ENCODE measurements around the gene IQCM.

DNA sequence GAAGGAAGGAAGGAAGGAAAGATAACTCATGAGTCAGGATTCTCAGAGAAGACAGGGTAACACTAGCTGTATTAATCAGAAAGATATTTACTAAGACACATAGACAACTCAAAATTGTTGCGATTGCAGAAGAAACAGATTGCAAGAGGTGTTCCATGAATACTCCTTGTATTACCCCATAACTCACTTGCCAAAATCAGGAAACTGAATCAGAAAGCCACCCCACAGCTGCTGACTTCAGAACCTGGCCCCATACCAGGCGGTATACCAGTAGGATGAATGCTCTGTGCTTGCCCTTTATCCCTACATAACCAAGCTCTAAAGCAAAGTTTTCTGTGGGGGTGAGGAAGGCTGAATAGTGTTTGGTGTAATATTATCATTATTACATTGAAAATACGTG lies 468.5 kb downstream of the IQCM start:
- no peak for TF ChIP-seq CTCF (tag by site-specific recombination; IDR thresholded peaks at IDR 0.05)
- no peak for TF ChIP-seq ZNF121 (tag by site-specific recombination; IDR thresholded peaks at IDR 0.05)
- no peak for TF ChIP-seq ZNF692 (tag by site-specific recombination; IDR thresholded peaks at IDR 0.05)
- no peak for TF ChIP-seq ZNF747 (tag by site-specific recombination; IDR thresholded peaks at IDR 0.05)
- TF ChIP-seq ZNF24 (tag by site-specific recombination; IDR thresholded peaks at IDR 0.05), result no peak
- TF ChIP-seq BCL11B (tag by site-specific recombination; IDR thresholded peaks at IDR 0.05; ENCODE audit: low read depth), result no peak
- no peak for TF ChIP-seq ZNF274 (IDR thresholded peaks at IDR 0.05; ENCODE audit: low read length)
- TF ChIP-seq ZNF274 (tag by site-specific recombination; IDR thresholded peaks at IDR 0.05; ENCODE audit: borderline replicate concordance), result no peak
- no peak for TF ChIP-seq ZNF558 (tag by site-specific recombination; IDR thresholded peaks at IDR 0.05)
- TF ChIP-seq, protein P1, sequence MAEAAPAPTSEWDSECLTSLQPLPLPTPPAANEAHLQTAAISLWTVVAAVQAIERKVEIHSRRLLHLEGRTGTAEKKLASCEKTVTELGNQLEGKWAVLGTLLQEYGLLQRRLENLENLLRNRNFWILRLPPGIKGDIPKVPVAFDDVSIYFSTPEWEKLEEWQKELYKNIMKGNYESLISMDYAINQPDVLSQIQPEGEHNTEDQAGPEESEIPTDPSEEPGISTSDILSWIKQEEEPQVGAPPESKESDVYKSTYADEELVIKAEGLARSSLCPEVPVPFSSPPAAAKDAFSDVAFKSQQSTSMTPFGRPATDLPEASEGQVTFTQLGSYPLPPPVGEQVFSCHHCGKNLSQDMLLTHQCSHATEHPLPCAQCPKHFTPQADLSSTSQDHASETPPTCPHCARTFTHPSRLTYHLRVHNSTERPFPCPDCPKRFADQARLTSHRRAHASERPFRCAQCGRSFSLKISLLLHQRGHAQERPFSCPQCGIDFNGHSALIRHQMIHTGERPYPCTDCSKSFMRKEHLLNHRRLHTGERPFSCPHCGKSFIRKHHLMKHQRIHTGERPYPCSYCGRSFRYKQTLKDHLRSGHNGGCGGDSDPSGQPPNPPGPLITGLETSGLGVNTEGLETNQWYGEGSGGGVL (tag by site-specific recombination; IDR thresholded peaks at IDR 0.05), result no peak
